NCI-H2196 (cell line): ENCODE results near the gene CACNA1H.
"Not testable (repeated sequence)": the region's sequence is repeated elsewhere in the genome, so short reads cannot be mapped to it uniquely, and the experiment has no call there.

Source experiments
- DNase-seq: peaks from one replicate; lab custom pipeline; 2025; ENCODE audit not compliant: unreplicated experiment; lab: John Stamatoyannopoulos, UW

Gene CACNA1H

GRCh38 chr16:1221628-1222552, 69.0 kb downstream of the CACNA1H start:
- DNase-seq: no peak

- no peak for DNase-seq
These were observed 69.8 kb downstream of the CACNA1H start for GRCh38 chr16:1222553-1223354.

GRCh38 chr16:1223355-1224214, 70.7 kb downstream of the CACNA1H start:
- no peak for DNase-seq

DNA sequence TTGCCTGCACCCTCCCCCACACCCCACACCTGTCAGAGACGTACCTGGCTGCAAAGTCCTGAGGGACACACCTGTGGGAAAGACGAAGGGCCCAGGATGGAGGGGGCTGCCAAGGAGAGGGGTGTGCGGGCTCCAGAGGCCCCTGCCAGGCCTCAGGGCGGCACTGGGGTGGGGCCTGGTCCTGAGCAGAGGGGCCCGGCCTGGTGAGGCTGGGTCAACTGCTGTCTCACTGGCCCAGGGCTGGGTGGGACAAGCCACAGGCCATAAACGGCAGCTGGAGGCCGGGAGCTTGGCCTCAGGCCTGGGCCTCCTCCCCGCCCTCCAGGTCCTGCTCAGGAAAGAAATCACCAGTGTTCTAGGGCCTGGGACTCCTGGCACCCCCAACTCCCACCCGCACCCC, 71.7 kb downstream of the CACNA1H start:
- no peak for DNase-seq

DNA sequence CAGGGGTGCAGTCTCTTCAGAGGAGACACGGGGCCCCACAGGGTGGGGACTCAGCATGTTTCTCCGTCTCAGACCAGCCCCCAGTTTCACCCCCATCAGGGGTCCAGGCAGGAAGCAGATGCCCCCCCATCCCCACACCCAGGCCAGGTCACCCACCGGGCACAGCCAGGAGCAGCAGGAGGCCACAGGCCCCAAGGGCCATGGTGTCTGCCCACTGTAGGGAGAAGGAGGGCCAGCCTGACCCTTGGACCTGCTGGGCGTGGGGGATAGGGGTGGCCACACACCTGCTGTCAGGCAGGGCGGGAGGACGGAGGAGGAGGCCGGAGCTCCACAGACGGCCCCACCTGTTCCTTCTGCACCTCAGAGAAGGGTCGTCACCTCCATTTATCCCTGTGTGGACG, 72.1 kb downstream of the CACNA1H start, which contains the start of gene TPSG1:
TSS of gene TPSG1 (minus strand) at position 218 of the 401 bp plus-strand sequence. CDS start at position 202, 16 bp downstream.
- DNase-seq: no peak

DNA sequence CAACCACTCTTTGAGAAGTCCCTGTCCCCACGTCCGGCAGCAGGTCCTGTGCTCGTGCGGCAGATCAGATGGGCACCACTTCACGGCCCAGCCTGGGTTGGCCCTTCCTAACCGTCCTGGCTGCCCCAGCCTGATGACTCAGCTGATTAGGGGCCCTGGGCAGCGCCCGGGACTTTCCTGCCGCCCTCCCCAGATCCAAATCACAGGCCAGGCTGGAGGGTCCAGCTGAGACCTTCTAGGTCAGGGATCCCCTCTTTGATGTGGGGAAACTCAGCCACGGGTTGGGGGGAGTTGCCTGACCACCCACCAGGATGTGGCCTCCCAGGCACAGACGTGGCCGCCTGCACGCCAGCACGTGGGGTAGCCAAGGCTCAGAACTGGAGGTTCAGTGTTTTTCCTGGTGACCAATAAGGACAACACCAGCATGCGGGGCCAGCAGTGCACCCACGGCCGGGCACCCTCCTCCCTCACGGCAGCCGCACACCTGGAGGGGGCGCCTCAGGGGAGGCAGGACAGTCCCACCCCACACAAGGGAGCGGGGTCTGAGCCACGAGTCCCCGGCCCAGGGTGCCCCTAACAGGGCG, 72.9 kb downstream of the CACNA1H start:
- not testable (repeated sequence) for DNase-seq

DNA sequence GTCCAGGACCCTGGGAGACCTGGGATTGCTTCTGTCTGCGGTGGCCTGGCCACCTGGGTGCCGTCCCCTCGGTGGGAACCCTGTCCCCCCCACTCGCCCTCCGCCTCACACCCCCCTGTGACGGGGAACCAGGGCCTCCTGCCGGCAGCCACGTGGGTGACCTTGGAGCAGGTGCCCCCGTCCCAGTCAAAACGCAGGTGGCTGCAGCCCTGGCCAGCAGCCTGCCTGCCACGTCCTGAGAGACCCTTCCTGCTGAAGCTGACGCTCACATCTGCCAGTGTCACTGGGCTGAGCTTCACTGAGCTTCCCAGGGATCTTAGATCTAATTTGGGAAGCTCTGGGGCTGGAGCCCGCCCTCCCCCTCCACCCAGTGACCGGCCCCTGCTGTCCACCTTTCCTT, 73.8 kb downstream of the CACNA1H start:
- not testable (repeated sequence) for DNase-seq

GRCh38 chr16:1228227-1228626, 75.3 kb downstream of the CACNA1H start:
- DNase-seq: not testable (repeated sequence)

- not testable (repeated sequence) for DNase-seq
These were observed 76.6 kb downstream of the CACNA1H start for GRCh38 chr16:1229476-1229875.

GRCh38 chr16:1230084-1230470, 77.2 kb downstream of the CACNA1H start, which contains the start of gene TPSB2:
TSS of gene TPSB2 (minus strand) at chr16:1230184. CDS start at chr16:1229951, 233 bp downstream.
- not testable (repeated sequence) for DNase-seq

- DNase-seq: not testable (repeated sequence)
These were observed 77.7 kb downstream of the CACNA1H start for GRCh38 chr16:1230471-1231212.

DNA sequence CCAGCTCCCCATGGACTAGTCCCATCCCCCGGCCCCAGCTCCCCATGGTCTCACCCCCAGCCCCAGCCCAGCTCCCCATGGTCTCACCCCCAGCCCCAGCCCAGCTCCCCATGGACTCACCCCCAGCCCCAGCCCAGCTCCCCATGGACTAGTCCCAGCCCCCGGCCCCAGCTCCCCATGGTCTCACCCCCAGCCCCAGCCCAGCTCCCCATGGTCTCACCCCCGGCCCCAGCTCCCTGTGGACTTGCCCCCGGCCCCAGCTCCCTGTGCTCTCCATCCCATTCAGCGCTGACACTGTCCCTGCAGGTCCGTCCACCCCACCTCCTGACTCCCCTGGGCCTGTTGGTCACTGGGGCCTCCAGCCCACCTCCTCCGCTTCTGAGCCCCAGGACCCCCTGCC, 78.4 kb downstream of the CACNA1H start:
- not testable (repeated sequence) for DNase-seq

DNA sequence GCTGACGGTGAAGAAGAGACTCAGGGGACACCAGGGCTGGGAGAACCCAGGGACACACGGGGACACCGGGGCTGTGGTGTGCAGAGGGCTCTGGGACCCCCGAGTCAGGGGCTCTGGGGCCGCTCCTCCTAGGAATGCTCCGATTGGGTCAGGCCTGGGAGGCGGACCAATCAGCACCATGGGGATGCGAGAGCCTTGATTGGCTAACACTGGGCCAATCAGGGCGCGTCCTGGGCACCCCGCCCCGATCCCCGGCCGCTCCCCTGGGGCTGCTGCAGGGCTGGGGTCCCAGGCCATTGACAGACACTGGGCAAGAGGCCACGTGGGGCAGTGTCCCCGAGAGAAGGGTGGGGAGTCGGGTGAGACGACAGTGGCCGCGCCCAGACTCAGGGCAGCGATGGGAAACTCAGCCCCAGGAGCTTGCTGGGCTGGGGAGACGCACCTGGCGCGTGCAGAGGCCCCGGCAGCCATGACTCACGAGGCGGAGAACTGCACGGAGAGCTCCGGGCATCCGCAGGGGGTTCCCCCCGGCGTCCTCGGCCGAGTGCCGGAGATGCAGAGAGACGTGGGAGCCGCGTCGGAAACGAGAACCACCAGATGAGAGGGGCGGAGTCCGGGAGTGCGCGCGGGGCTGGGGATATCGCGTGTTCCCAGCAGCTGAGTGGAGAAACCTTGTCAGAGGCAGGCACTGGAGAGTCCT, 79.3 kb downstream of the CACNA1H start:
- not testable (repeated sequence) for DNase-seq

GRCh38 chr16:1236659-1237058, 83.8 kb downstream of the CACNA1H start:
- not testable (repeated sequence) for DNase-seq

GRCh38 chr16:1237990-1238389, 85.1 kb downstream of the CACNA1H start:
- no peak for DNase-seq

DNA sequence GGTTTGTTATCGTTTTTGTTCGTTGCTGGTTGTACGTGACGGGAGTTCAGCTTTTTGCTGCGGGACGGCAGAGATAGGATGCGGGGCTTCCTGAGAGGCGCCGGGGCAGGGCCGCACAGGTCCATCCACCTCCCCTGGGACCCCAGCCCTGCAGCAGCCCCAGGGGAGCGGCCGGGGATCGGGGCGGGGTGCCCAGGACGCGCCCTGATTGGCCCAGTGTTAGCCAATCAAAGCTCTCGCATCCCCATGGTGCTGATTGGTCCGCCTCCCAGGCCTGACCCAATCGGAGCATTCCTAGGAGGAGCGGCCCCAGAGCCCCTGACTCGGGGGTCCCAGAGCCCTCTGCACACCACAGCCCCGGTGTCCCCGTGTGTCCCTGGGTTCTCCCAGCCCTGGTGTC, 86.0 kb downstream of the CACNA1H start:
- not testable (repeated sequence) for DNase-seq

DNA sequence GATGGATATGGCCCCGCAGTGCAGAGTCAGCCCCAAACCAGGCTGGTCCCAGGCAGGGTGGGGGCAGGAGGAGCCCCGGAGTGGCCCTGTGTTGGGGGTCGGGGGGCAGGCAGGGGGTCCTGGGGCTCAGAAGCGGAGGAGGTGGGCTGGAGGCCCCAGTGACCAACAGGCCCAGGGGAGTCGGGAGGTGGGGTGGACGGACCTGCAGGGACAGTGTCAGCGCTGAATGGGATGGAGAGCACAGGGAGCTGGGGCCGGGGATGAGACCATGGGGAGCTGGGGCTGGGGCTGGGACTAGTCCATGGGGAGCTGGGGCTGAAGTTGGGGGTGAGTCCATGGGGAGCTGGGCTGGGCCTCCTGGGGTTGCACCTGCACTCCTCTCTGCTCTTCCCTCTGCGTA, 86.7 kb downstream of the CACNA1H start:
- DNase-seq: not testable (repeated sequence)

- not testable (repeated sequence) for DNase-seq
These were observed 87.5 kb downstream of the CACNA1H start, which contains the start of gene TPSAB1 for GRCh38 chr16:1240436-1240835. TSS of gene TPSAB1 (plus strand) at chr16:1240705. CDS start at chr16:1240939, 234 bp downstream.

- DNase-seq: not testable (repeated sequence)
These were observed 88.2 kb downstream of the CACNA1H start for GRCh38 chr16:1241081-1241480.
